ENCODE results near the gene NDN.

The NDN gene

GRCh38 chr15:23642413-23643044 is 44.6 kb downstream of the NDN start:
- peak; percentile 68 for DNase-seq (ENCODE audit: low spot score)
